ENCODE data around the gene RAB5IF. TPM values are rescaled to one million over a fixed set of nuclear protein-coding genes. Genes with fewer than 3 reads are reported as not detected.

The RAB5IF gene
- total and polyA plus RNA-seq, 9 of the 15 experiments (the other 6 are each of a cell fraction or from before 2014, with no cell fraction given), result 26.5 to 198 (median 134) TPM

GRCh38 chr20:36571564-36572504 is 33.7 kb upstream of the RAB5IF start (continued):
- TF ChIP-seq RBFOX2 (IDR thresholded peaks at IDR 0.05; ENCODE audit: low read depth, low read length) (no peak), TGIF2 (CRISPR knock-in tag; IDR thresholded peaks at IDR 0.05) (no peak), MTA3 (IDR thresholded peaks at IDR 0.05; ENCODE audit: borderline replicate concordance) (no peak), PHF8 (IDR thresholded peaks at IDR 0.05; ENCODE audit: borderline replicate concordance, low read length) (peak; percentile 21; the same call in 1 of the 2 replicates), HNRNPLL (IDR thresholded peaks at IDR 0.05; ENCODE audit: low read depth, low read length, poor library complexity, severe bottlenecking) (peak; percentile 58), TFAP4 (CRISPR knock-in tag; IDR thresholded peaks at IDR 0.05; ENCODE audit: borderline replicate concordance) (peak; percentile 24; the same call in 1 of the 2 replicates), NRF1 (conservative IDR thresholded peaks at IDR 0.05 in 1 of 2, IDR thresholded peaks at IDR 0.05 in 1 of 2) (peak in 1 of 2 experiments; percentile 24; a peak in 2 of 4 replicates), ZNF263 (CRISPR knock-in tag; IDR thresholded peaks at IDR 0.05; ENCODE audit: borderline replicate concordance) (peak; percentile 36; the same call in 1 of the 2 replicates), FOXK1 (CRISPR knock-in tag; IDR thresholded peaks at IDR 0.05; ENCODE audit: borderline replicate concordance) (no peak), ARNT (IDR thresholded peaks at IDR 0.05) (no peak), PRMT5 (CRISPR knock-in tag; IDR thresholded peaks at IDR 0.05) (no peak), ZNF511 (CRISPR knock-in tag; IDR thresholded peaks at IDR 0.05) (0 out of 2 replicates have a peak, but pooled peaks have one; percentile 49), MTA2 (IDR thresholded peaks at IDR 0.05; ENCODE audit: low read depth) (0 out of 2 replicates have a peak, but pooled peaks have one; percentile 7), CBFA2T3 (IDR thresholded peaks at IDR 0.05) (0 out of 2 replicates have a peak, but pooled peaks have one; percentile 15)
- TF ChIP-seq, protein P1, sequence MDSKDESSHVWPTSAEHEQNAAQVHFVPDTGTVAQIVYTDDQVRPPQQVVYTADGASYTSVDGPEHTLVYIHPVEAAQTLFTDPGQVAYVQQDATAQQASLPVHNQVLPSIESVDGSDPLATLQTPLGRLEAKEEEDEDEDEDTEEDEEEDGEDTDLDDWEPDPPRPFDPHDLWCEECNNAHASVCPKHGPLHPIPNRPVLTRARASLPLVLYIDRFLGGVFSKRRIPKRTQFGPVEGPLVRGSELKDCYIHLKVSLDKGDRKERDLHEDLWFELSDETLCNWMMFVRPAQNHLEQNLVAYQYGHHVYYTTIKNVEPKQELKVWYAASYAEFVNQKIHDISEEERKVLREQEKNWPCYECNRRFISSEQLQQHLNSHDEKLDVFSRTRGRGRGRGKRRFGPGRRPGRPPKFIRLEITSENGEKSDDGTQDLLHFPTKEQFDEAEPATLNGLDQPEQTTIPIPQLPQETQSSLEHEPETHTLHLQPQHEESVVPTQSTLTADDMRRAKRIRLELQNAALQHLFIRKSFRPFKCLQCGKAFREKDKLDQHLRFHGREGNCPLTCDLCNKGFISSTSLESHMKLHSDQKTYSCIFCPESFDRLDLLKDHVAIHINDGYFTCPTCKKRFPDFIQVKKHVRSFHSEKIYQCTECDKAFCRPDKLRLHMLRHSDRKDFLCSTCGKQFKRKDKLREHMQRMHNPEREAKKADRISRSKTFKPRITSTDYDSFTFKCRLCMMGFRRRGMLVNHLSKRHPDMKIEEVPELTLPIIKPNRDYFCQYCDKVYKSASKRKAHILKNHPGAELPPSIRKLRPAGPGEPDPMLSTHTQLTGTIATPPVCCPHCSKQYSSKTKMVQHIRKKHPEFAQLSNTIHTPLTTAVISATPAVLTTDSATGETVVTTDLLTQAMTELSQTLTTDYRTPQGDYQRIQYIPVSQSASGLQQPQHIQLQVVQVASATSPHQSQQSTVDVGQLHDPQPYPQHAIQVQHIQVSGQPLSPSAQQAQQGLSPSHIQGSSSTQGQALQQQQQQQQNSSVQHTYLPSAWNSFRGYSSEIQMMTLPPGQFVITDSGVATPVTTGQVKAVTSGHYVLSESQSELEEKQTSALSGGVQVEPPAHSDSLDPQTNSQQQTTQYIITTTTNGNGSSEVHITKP (IDR thresholded peaks at IDR 0.05; ENCODE audit: partially characterized antibody), result peak; percentile 28
- TF ChIP-seq, protein P2, sequence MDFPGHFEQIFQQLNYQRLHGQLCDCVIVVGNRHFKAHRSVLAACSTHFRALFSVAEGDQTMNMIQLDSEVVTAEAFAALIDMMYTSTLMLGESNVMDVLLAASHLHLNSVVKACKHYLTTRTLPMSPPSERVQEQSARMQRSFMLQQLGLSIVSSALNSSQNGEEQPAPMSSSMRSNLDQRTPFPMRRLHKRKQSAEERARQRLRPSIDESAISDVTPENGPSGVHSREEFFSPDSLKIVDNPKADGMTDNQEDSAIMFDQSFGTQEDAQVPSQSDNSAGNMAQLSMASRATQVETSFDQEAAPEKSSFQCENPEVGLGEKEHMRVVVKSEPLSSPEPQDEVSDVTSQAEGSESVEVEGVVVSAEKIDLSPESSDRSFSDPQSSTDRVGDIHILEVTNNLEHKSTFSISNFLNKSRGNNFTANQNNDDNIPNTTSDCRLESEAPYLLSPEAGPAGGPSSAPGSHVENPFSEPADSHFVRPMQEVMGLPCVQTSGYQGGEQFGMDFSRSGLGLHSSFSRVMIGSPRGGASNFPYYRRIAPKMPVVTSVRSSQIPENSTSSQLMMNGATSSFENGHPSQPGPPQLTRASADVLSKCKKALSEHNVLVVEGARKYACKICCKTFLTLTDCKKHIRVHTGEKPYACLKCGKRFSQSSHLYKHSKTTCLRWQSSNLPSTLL (IDR thresholded peaks at IDR 0.05), result no peak
- TF ChIP-seq, protein P3, sequence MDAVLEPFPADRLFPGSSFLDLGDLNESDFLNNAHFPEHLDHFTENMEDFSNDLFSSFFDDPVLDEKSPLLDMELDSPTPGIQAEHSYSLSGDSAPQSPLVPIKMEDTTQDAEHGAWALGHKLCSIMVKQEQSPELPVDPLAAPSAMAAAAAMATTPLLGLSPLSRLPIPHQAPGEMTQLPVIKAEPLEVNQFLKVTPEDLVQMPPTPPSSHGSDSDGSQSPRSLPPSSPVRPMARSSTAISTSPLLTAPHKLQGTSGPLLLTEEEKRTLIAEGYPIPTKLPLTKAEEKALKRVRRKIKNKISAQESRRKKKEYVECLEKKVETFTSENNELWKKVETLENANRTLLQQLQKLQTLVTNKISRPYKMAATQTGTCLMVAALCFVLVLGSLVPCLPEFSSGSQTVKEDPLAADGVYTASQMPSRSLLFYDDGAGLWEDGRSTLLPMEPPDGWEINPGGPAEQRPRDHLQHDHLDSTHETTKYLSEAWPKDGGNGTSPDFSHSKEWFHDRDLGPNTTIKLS (IDR thresholded peaks at IDR 0.05; ENCODE audit: borderline replicate concordance, low read depth), result no peak

All from K562 (cell line).